Transverse colon (tissue), 4 donors: ENCODE results near the gene WDR87. TPM values are rescaled to one million over a fixed set of nuclear protein-coding genes. Genes with fewer than 3 reads are reported as not detected.
"Not testable (repeated sequence)": the region's sequence is repeated elsewhere in the genome, so short reads cannot be mapped to it uniquely, and the experiment has no call there.

Experiments used
- DNase-seq: peaks from one replicate; pipeline ENCODE4 v3.0.0-alpha.2; 2019
- H3K27ac ChIP-seq, 4 donors: fragments of 200-600 bp; sonication (generic); 2 replicates each; pipeline ENCODE4 v1.5.1; 2016 to 2018; ENCODE audit warnings: inconsistent platforms in 4 of 4
- H3K27me3 ChIP-seq: fragments of 200-600 bp; sonication (generic); 2 replicates; pipeline ENCODE4 v1.5.1; 2017; ENCODE audit warnings: inconsistent platforms
- H3K36me3 ChIP-seq, 4 donors: fragments of 200-600 bp; sonication (generic); 2 replicates each; pipeline ENCODE4 v1.5.1; 2017 to 2019; ENCODE audit warnings: inconsistent platforms in 4 of 4
- H3K4me1 ChIP-seq, 4 donors: fragments of 200-600 bp; sonication (generic); 2 replicates each; pipeline ENCODE4 v1.5.1; 2017 to 2020; ENCODE audit warnings: inconsistent platforms in 4 of 4
- H3K4me3 ChIP-seq, 4 donors: fragments of 200-600 bp; sonication (generic); 1 replicate in 1 of 4; 2 replicates in 3 of 4; pipeline versions ENCODE4 v1.5.1 to v1.6.1; 2017 to 2019; ENCODE audit warnings: inconsistent platforms in 4 of 4
- H3K9me3 ChIP-seq, 2 donors: fragments of 200-600 bp; sonication (generic); 2 replicates each; pipeline ENCODE4 v1.5.1; 2017 to 2019; ENCODE audit warnings: inconsistent platforms in 2 of 2
- CTCF ChIP-seq, 5 experiments: fragments of 200-600 bp in 3 of 5; fragments of 450-650 bp in 2 of 5; sonication (generic) in 3 of 5; IDR thresholded peaks; 1 replicate in 2 of 5; 2 replicates in 3 of 5; pipeline ENCODE4 v1.5.1; 2016 to 2017; ENCODE audit warnings: antibody characterized with exemption in 5 of 5, inconsistent platforms in 3 of 5, mild to moderate bottlenecking in 2 of 5, moderate library complexity in 1 of 5
- EP300 ChIP-seq: sonication (generic); formaldehyde crosslinking; IDR thresholded peaks from one replicate; pipeline ENCODE4 v1.6.1; 2017; ENCODE audit warnings: antibody characterized with exemption, low read depth
- POLR2A ChIP-seq: fragments of 450-650 bp; IDR thresholded peaks from one replicate; pipeline ENCODE4 v1.6.1; 2016; ENCODE audit warnings: antibody characterized with exemption, mild to moderate bottlenecking, moderate library complexity
- POLR2AphosphoS5 ChIP-seq, 3 donors: sonication (generic); formaldehyde crosslinking; IDR thresholded peaks; one replicate each; pipeline ENCODE4 v1.6.1; 2016; ENCODE audit warnings: antibody characterized with exemption in 3 of 3
- WGBS, 2 donors: methylation state at CpG; one replicate each; pipeline ENCODE4 v1.1.5; 2018; ENCODE audit warnings: low coverage in 1 of 2; 5-methylcytosine and 5-hydroxymethylcytosine counted together
- in situ Hi-C, 4 donors: fragments of 200-750 bp; cut with MboI; loops; one replicate each; pipeline versions ENCODE4 v1.15.0 to v1.15.1; 2017; ENCODE audit warnings: low sequenced_read_pairs in 3 of 4, low pct_ligation_motif_present in 1 of 4, low pct_unique_long_range_greater_than_20kb in 1 of 4
- intact Hi-C: fragments of 100-400 bp; cut with DNase I; formaldehyde crosslinking; loops from one replicate; pipeline ENCODE4 v1.15.1; 2023; ENCODE audit warnings: low total_unique reads
- total RNA-seq, 4 donors: library from RNA; depleted of rRNA; stranded (reverse); fragments of >200 nt; gene quantifications; one replicate each; pipeline ENCODE4 v1.1.0, GENCODE V29; 2016

The WDR87 gene
- total RNA-seq, 4 donors from 2014 or later: not detected

GRCh38 chr19:37926255-37926654, 19.9 kb upstream of the WDR87 start:
- TF ChIP-seq POLR2A (no peak), EP300 (no peak), CTCF (IDR thresholded peaks at IDR 0.05) (no peak), POLR2AphosphoS5 (IDR thresholded peaks at IDR 0.05) (no peak)
- Histone ChIP-seq H3K27me3 (no peaks in the 10 kb centered on the region), H3K9me3 (no peaks in the 10 kb centered on the region), H3K27ac (no peak overlapping the region), H3K4me1 (peaks cover 2 to 55% (median 30%) of the 10 kb centered on the region in 4 donors), H3K4me3 (no peak overlapping the region), H3K36me3 (no peaks in the 10 kb centered on the region)
- intact Hi-C loops: no loop called here
- in situ Hi-C loops: no loop called here
- DNase-seq: no peak
- WGBS, 2 donors: 92% methylated on average over 10 of the region's 10 CpGs; no CpG with 5 or more reads in 1 of the 2 donors

- peaks cover 2 to 44% (median 23%) of the 10 kb centered on the region in 4 donors for H3K4me1 ChIP-seq
- no peak overlapping the region for H3K4me3 ChIP-seq
- H3K27ac ChIP-seq: no peak overlapping the region
- no peaks in the 10 kb centered on the region for H3K36me3 ChIP-seq
- no peaks in the 10 kb centered on the region for H3K9me3 ChIP-seq
- in situ Hi-C loops (no loop called here), intact Hi-C loops (no loop called here)
- WGBS, 2 donors: 88 to 100% methylated on average over 1 to 3 of the region's 3 CpGs
- TF ChIP-seq POLR2AphosphoS5 (IDR thresholded peaks at IDR 0.05): no peak
- TF ChIP-seq POLR2A: no peak
- no peak for TF ChIP-seq EP300
- no peak for TF ChIP-seq CTCF (IDR thresholded peaks at IDR 0.05)
- H3K27me3 ChIP-seq: no peaks in the 10 kb centered on the region
- no peak for DNase-seq
Observed at GRCh38 chr19:37925212-37925611, 18.8 kb upstream of the WDR87 start.

GRCh38 chr19:37924573-37924972, 18.2 kb upstream of the WDR87 start:
- H3K36me3 ChIP-seq, H3K27me3 ChIP-seq, H3K4me3 ChIP-seq, intact Hi-C loops, H3K9me3 ChIP-seq: not testable (repeated sequence)
- peak; percentile 68 for DNase-seq
- in situ Hi-C loops: loop anchor here in 3 of 4 donors (25.0 kb wide), 2 partner anchors 163 to 413 kb away; partner anchors contain the start of gene CATSPERG (in 3 of the 3)
- H3K4me1 ChIP-seq: peaks cover 2 to 42% (median 22%) of the 10 kb centered on the region in 4 donors
- H3K27ac ChIP-seq: peak overlapping the region in 3 of 4 donors; percentile 23 to 55 (median 36)
- WGBS, 2 donors: 75 to 81% methylated on average over 7 to 8 of the region's 8 CpGs

- no peak for DNase-seq
- in situ Hi-C loops (loop anchor here in 3 of 4 donors (25.0 kb wide), 2 partner anchors 166 to 416 kb away; partner anchors contain the start of gene CATSPERG (in 3 of the 3)), intact Hi-C loops (no loop called here)
- Histone ChIP-seq H3K27ac (no peak overlapping the region), H3K27me3 (no peaks in the 10 kb centered on the region), H3K36me3 (no peaks in the 10 kb centered on the region), H3K4me3 (no peak overlapping the region), H3K9me3 (no peaks in the 10 kb centered on the region), H3K4me1 (peaks cover 0 to 22% (median 9%) of the 10 kb centered on the region in 4 donors)
- TF ChIP-seq CTCF (IDR thresholded peaks at IDR 0.05) (no peak), EP300 (no peak), POLR2AphosphoS5 (IDR thresholded peaks at IDR 0.05) (no peak), POLR2A (no peak)
- WGBS, 2 donors: 77 to 84% methylated on average over 11 to 23 of the region's 23 CpGs
Observed at GRCh38 chr19:37920591-37921450, 14.4 kb upstream of the WDR87 start.
